ENCODE results near the gene ZC3H12C. TPM values are rescaled to one million over a fixed set of nuclear protein-coding genes. Genes with fewer than 3 reads are reported as not detected.

Gene ZC3H12C
- total RNA-seq, 2 experiments from 2014 or later, result 2.8 to 12.2 TPM

DNA sequence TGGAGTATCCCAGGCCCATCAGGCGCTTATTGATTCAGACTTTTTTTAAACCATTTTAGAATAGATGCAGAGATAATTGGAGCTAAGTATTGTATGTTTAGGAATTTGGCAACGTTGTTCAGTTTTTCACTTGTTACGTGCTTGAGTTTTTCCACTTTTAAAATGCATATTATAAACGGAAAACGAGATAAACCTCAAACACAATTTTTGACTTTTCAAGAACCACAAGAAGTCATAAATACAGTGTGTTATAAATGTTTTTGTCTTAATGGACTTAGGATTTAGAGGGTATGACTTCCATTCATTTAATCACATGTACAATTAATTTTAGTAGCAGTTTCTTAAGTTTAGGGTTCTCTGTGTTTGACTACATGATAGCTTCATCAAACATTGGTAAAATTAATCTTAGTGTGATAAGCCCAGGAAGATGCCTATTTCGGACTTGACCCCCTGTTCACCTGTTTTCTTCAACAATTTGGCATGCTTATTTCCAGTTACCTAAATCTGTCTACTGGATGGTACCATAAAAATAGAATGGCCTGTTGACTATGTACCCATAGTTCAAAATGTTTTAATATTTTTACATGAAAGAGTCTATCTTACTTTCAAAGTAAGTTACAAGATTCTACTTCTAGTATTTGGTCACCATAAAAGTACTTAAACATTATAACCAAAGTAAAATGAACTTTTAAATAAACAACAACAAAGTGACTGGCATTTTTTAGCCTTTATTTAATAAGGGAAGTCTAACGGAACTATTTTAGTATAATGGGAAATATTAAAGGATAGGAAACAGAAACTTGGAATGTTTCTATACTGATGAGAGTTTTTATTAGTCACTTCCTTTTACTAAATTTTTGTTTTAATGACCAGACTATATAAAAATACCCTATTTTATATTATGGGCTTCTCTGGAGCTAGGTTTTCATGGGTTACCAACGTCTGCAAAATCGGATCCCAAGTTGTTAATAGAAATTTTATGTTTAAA lies 1.4 kb downstream of the ZC3H12C start:
- Mint-ChIP-seq H3K36me3 (peaks cover 7% of the 10 kb centered on the region), H3K9me3 (ENCODE audit: low read depth) (no peaks in the 10 kb centered on the region), H3K4me3 (peak overlapping the region; percentile 80), H3K4me1 (peaks cover 20% of the 10 kb centered on the region), H3K27me3 (peaks cover 48% of the 10 kb centered on the region), H3K27ac (no peak overlapping the region)
- no peak for ATAC-seq
- no peak for DNase-seq
- CTCF ChIA-PET, result interaction anchor here (0.9 kb wide), 1 partner anchor 16 kb away, joined by 7 read pairs; no protein-coding TSS in a partner anchor

DNA sequence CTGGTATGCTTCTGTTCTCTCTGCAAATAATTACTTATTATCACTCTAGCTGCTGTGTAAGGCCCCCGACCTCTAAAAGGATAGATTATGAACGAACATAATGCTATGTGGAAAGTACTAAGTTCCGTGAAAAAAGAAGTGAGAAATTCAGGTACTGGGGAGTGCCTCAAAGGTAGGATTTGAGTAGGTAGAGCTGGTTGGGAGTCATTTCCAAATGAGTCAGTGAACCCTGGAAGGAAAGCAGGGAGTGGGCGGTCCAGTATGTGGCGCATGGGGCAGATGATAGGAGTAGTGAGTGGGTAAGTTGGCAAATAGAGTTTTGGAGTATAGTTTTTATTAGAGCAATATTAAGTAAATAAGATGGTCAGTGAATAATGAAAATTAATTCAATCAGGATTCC lies 2.4 kb downstream of the ZC3H12C start:
- Mint-ChIP-seq H3K27me3 (peaks cover 52% of the 10 kb centered on the region), H3K4me1 (peaks cover 20% of the 10 kb centered on the region), H3K36me3 (peaks cover 7% of the 10 kb centered on the region), H3K27ac (no peak overlapping the region), H3K9me3 (ENCODE audit: low read depth) (no peaks in the 10 kb centered on the region), H3K4me3 (no peak overlapping the region)
- no peak for DNase-seq
- CTCF ChIA-PET, result no interaction called here
- ATAC-seq, result no peak

- no peak overlapping the region for H3K4me3 Mint-ChIP-seq
- H3K4me1 Mint-ChIP-seq, result peaks cover 20% of the 10 kb centered on the region
- H3K36me3 Mint-ChIP-seq, result peaks cover 7% of the 10 kb centered on the region
- DNase-seq (no peak), ATAC-seq (no peak)
- H3K27ac Mint-ChIP-seq, result no peak overlapping the region
- H3K9me3 Mint-ChIP-seq (ENCODE audit: low read depth), result no peaks in the 10 kb centered on the region
- CTCF ChIA-PET, result interaction anchor here (0.7 kb wide), 1 partner anchor 12 kb away, joined by 3 read pairs; no protein-coding TSS in a partner anchor
- peaks cover 50% of the 10 kb centered on the region for H3K27me3 Mint-ChIP-seq
Measured at GRCh38 chr11:110096496-110096895, 3.3 kb downstream of the ZC3H12C start.

DNA sequence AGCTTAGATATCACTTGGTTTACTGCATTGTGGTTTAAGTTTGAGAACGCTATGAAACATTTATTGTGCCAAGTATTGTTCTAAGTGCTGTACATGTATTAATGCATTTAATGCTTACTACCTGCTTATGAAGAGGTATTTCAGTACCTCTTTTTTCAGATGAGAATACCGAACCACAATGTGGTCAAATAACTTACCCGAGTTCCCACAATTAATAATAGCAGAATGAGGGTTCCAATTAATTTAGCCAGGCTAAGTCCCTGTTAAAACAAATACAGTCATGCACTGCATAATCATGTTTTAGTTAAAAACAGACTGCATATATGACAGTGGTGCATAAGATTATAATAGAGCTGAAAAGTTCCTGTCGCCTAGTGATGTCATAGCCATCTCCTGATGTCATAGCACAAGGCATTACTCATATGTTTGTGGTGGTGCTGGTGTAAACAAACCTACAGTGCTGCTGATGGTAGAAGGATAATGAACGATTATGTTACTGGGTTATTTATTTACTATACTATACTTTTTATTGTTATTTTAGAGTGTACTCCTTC lies 4.3 kb downstream of the ZC3H12C start:
- CTCF ChIA-PET, result interaction anchor here (0.7 kb wide), 1 partner anchor 11 kb away, joined by 3 read pairs; no protein-coding TSS in a partner anchor
- H3K9me3 Mint-ChIP-seq (ENCODE audit: low read depth), result no peaks in the 10 kb centered on the region
- no peak for ATAC-seq
- H3K4me3 Mint-ChIP-seq, result no peak overlapping the region
- peaks cover 15% of the 10 kb centered on the region for H3K4me1 Mint-ChIP-seq
- peaks cover 39% of the 10 kb centered on the region for H3K27me3 Mint-ChIP-seq
- H3K27ac Mint-ChIP-seq, result no peak overlapping the region
- DNase-seq, result no peak
- H3K36me3 Mint-ChIP-seq, result peaks cover 3% of the 10 kb centered on the region

- Mint-ChIP-seq H3K4me3 (no peak overlapping the region), H3K36me3 (peaks cover 3% of the 10 kb centered on the region), H3K27me3 (peaks cover 39% of the 10 kb centered on the region), H3K9me3 (ENCODE audit: low read depth) (no peaks in the 10 kb centered on the region), H3K4me1 (peaks cover 15% of the 10 kb centered on the region), H3K27ac (no peak overlapping the region)
- DNase-seq, result no peak
- CTCF ChIA-PET, result interaction anchor here (1.6 kb wide), 1 partner anchor 152 kb away, joined by 6 read pairs; no protein-coding TSS in a partner anchor
- ATAC-seq, result peak; percentile 84
Measured at GRCh38 chr11:110098645-110099044, 5.5 kb downstream of the ZC3H12C start.

- ATAC-seq (no peak), DNase-seq (no peak)
- CTCF ChIA-PET, result no interaction called here
- no peak overlapping the region for H3K4me3 Mint-ChIP-seq
- H3K36me3 Mint-ChIP-seq, result no peaks in the 10 kb centered on the region
- H3K27ac Mint-ChIP-seq, result no peak overlapping the region
- peaks cover 23% of the 10 kb centered on the region for H3K27me3 Mint-ChIP-seq
- H3K4me1 Mint-ChIP-seq, result peaks cover 4% of the 10 kb centered on the region
- no peaks in the 10 kb centered on the region for H3K9me3 Mint-ChIP-seq (ENCODE audit: low read depth)
Measured at GRCh38 chr11:110100476-110101240, 7.5 kb downstream of the ZC3H12C start.

GRCh38 chr11:110106713-110107274 lies 13.6 kb downstream of the ZC3H12C start:
- Mint-ChIP-seq H3K27ac (no peak overlapping the region), H3K27me3 (peaks cover 5% of the 10 kb centered on the region), H3K9me3 (ENCODE audit: low read depth) (peaks cover 7% of the 10 kb centered on the region), H3K4me1 (no peaks in the 10 kb centered on the region), H3K4me3 (no peak overlapping the region), H3K36me3 (no peaks in the 10 kb centered on the region)
- CTCF ChIA-PET, result interaction anchor here (0.8 kb wide), 1 partner anchor 162 kb away, joined by 4 read pairs; no protein-coding TSS in a partner anchor
- ATAC-seq (no peak), DNase-seq (no peak)

- H3K27me3 Mint-ChIP-seq, result peaks cover 11% of the 10 kb centered on the region
- H3K9me3 Mint-ChIP-seq (ENCODE audit: low read depth), result peaks cover 7% of the 10 kb centered on the region
- ATAC-seq, result no peak
- no peak overlapping the region for H3K4me3 Mint-ChIP-seq
- CTCF ChIA-PET, result interaction anchor here (0.7 kb wide), 1 partner anchor 245 kb away, joined by 4 read pairs; no protein-coding TSS in a partner anchor
- DNase-seq, result no peak
- H3K36me3 Mint-ChIP-seq, result no peaks in the 10 kb centered on the region
- H3K27ac Mint-ChIP-seq, result no peak overlapping the region
- no peaks in the 10 kb centered on the region for H3K4me1 Mint-ChIP-seq
Measured at GRCh38 chr11:110110854-110111253, 17.7 kb downstream of the ZC3H12C start.

GRCh38 chr11:110112457-110112856 lies 19.3 kb downstream of the ZC3H12C start:
- H3K4me1 Mint-ChIP-seq, result no peaks in the 10 kb centered on the region
- peaks cover 6% of the 10 kb centered on the region for H3K27me3 Mint-ChIP-seq
- no peak for ATAC-seq
- peaks cover 2% of the 10 kb centered on the region for H3K36me3 Mint-ChIP-seq
- no peak for DNase-seq
- no peak overlapping the region for H3K4me3 Mint-ChIP-seq
- no peaks in the 10 kb centered on the region for H3K9me3 Mint-ChIP-seq (ENCODE audit: low read depth)
- H3K27ac Mint-ChIP-seq, result no peak overlapping the region
- CTCF ChIA-PET, result no interaction called here

- ATAC-seq, result no peak
- H3K27ac Mint-ChIP-seq, result no peak overlapping the region
- no peak for DNase-seq
- peaks cover 2% of the 10 kb centered on the region for H3K36me3 Mint-ChIP-seq
- H3K27me3 Mint-ChIP-seq, result peaks cover 6% of the 10 kb centered on the region
- no peak overlapping the region for H3K4me3 Mint-ChIP-seq
- no peaks in the 10 kb centered on the region for H3K9me3 Mint-ChIP-seq (ENCODE audit: low read depth)
- CTCF ChIA-PET, result interaction anchor here (0.7 kb wide), 1 partner anchor 36 kb away, joined by 3 read pairs; no protein-coding TSS in a partner anchor
- no peaks in the 10 kb centered on the region for H3K4me1 Mint-ChIP-seq
Measured at GRCh38 chr11:110113505-110113904, 20.3 kb downstream of the ZC3H12C start.

DNA sequence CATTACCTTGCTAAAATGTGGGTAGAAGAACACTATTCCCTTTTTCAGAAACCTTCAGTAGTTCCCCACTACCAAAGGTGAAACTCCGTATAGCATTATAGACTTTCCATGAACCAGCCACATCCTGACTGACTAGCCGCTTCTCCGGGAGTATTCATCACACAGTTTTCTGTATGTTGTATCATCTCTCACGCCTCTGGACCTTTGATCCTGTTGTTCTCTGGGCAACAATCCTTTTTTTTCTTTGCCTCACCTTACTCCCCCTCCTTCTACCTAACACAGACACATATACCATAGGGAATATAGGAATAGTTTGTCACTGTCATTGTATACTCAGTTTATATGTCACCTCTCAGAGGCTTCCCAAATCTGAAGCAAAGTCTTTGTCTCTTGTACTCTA lies 20.8 kb downstream of the ZC3H12C start:
- Mint-ChIP-seq H3K4me1 (no peaks in the 10 kb centered on the region), H3K4me3 (no peak overlapping the region), H3K27ac (no peak overlapping the region), H3K9me3 (ENCODE audit: low read depth) (no peaks in the 10 kb centered on the region), H3K36me3 (peaks cover 2% of the 10 kb centered on the region), H3K27me3 (peaks cover 6% of the 10 kb centered on the region)
- DNase-seq (no peak), ATAC-seq (no peak)
- CTCF ChIA-PET, result no interaction called here

- ATAC-seq, result no peak
- H3K36me3 Mint-ChIP-seq, result peaks cover 2% of the 10 kb centered on the region
- no peak for DNase-seq
- H3K27me3 Mint-ChIP-seq, result peaks cover 10% of the 10 kb centered on the region
- no peak overlapping the region for H3K27ac Mint-ChIP-seq
- no peaks in the 10 kb centered on the region for H3K9me3 Mint-ChIP-seq (ENCODE audit: low read depth)
- H3K4me1 Mint-ChIP-seq, result no peaks in the 10 kb centered on the region
- CTCF ChIA-PET, result interaction anchor here (0.9 kb wide), 1 partner anchor 9 kb away, joined by 4 read pairs; no protein-coding TSS in a partner anchor
- H3K4me3 Mint-ChIP-seq, result no peak overlapping the region
Measured at GRCh38 chr11:110119317-110119716, 26.1 kb downstream of the ZC3H12C start.

DNA sequence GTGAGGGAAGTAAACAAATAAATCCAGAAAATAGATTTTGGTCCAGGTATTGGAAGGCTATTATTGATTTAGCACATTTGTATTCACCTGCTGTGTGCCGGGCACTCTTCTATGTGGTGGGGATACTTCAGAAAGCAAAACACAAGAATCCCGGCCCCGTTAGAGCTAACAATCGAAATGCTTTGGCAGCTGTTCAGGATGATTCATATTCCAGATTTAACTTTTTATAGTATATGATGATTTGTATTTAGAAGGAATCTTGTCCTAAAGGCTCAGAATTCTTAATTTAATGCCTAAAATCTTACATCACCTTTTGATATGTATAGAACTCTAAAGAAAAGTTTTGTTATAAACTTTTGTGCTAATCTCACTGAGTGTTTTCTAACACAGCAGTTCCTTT lies 28.0 kb downstream of the ZC3H12C start:
- no peak for ATAC-seq
- no peak for DNase-seq
- H3K36me3 Mint-ChIP-seq, result no peaks in the 10 kb centered on the region
- no peaks in the 10 kb centered on the region for H3K9me3 Mint-ChIP-seq (ENCODE audit: low read depth)
- CTCF ChIA-PET, result no interaction called here
- no peak overlapping the region for H3K27ac Mint-ChIP-seq
- H3K27me3 Mint-ChIP-seq, result peaks cover 18% of the 10 kb centered on the region
- no peaks in the 10 kb centered on the region for H3K4me1 Mint-ChIP-seq
- H3K4me3 Mint-ChIP-seq, result no peak overlapping the region

Measured in activated CD8-positive, alpha-beta memory T cell treated with anti-CD3 and anti-CD28 coated beads, Interleukin-2, amount 10 ng/mL, durations not matched to agents 7 days and 5 days (primary cell).